Cardiac muscle cell (in vitro differentiated cells and primary cell): ENCODE results near the gene CPED1. TPM values are rescaled to one million over a fixed set of nuclear protein-coding genes. Genes with fewer than 3 reads are reported as not detected.
A peak's percentile ranks its signal among the peaks of the same experiment; 100 is the strongest.
"Not testable (repeated sequence)": the region's sequence is repeated elsewhere in the genome, so short reads cannot be mapped to it uniquely, and the experiment has no call there.

Source experiments
- DNase-seq, 2 donors: peaks; one replicate each; pipeline versions ENCODE4 v3.0.0 to v3.0.0-alpha.2; 2010 to 2017; ENCODE audit warnings: low read depth in 1 of 2, low spot score in 1 of 2
- H3K27ac ChIP-seq: fragments of 200-600 bp; sonication (generic); 2 replicates; pipeline ENCODE4 v1.5.1; 2016
- H3K27me3 ChIP-seq: fragments of 200-600 bp; sonication (generic); 2 replicates; pipeline ENCODE4 v1.6.0; 2016; ENCODE audit warnings: control low read depth
- H3K36me3 ChIP-seq: fragments of 200-600 bp; sonication (generic); 2 replicates; pipeline ENCODE4 v1.5.1; 2016; ENCODE audit warnings: control low read depth
- H3K4me1 ChIP-seq: fragments of 200-600 bp; sonication (generic); 2 replicates; pipeline ENCODE4 v1.8.1; 2017; ENCODE audit warnings: low read depth, mild to moderate bottlenecking, mixed run types
- H3K4me3 ChIP-seq: fragments of 200-600 bp; sonication (generic); 2 replicates; pipeline ENCODE4 v1.5.1; 2016; ENCODE audit warnings: mild to moderate bottlenecking
- H3K9me3 ChIP-seq: fragments of 200-600 bp; sonication (generic); 2 replicates; pipeline ENCODE4 v1.5.1; 2017; ENCODE audit warnings: low read depth, mild to moderate bottlenecking, control low read depth
- polyA plus RNA-seq: library from polyadenylated mRNA; unstranded; fragments of >200 nt; fragmentation: Nextera tagmentation; extraction: Ambion mirVana; gene quantifications from 2 replicates; pipeline ENCODE4 v1.2.1, GENCODE V29; 2016
- total RNA-seq: library from RNA; depleted of rRNA; stranded (reverse); fragments of >200 nt; gene quantifications from 2 replicates; pipeline ENCODE4 v1.2.3, GENCODE V29; 2016
- TF ChIP-seq, protein P1 (sequence below): IDR thresholded peaks from 2 replicates; pipeline ENCODE4 v1.5.1; 2012; ENCODE audit warnings: low read depth, mild to moderate bottlenecking, low read length

The CPED1 gene
- total and polyA plus RNA-seq, 2 experiments from 2014 or later = 0.67 to 3.2 TPM

DNA sequence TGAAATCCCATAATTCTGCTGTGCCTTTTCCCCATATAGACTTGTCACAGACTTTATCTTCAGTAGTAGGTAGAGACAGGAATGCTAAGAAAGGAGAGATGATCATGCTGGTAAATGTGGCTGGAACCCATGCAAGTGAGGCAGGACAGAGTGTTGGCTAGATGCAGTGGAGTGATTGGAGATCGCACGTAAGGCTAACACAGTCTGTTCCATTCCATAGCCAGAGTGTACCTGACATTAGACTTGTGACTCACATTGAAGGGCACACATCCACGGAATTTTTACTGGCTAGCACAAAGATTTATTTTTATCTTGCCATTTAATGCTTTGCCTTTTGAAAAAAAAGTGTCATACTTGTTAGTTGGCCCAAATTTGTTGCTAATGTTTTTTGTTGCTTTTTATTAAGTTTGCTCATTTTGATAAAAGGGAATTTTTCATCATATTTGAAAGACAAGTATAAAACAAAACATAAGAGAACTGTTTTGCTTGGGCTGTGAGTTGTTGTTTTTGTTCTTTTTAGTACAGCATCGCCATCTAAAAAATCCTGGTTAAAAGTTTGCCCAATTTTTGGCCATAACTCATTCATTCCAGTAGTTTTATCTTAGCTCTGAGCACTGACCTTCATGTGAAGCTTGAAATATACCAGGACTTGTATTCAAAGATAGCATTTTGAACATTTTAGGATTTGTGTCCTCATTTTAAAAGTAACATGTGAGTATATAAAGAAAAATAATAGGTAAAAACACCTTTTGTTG is 81.0 kb downstream of the CPED1 start:
- Histone ChIP-seq H3K4me3 (no peak overlapping the region), H3K9me3 (no peaks in the 10 kb centered on the region), H3K36me3 (no peaks in the 10 kb centered on the region), H3K4me1 (no peaks in the 10 kb centered on the region), H3K27me3 (no peaks in the 10 kb centered on the region), H3K27ac (no peak overlapping the region)
- TF ChIP-seq, protein P1, sequence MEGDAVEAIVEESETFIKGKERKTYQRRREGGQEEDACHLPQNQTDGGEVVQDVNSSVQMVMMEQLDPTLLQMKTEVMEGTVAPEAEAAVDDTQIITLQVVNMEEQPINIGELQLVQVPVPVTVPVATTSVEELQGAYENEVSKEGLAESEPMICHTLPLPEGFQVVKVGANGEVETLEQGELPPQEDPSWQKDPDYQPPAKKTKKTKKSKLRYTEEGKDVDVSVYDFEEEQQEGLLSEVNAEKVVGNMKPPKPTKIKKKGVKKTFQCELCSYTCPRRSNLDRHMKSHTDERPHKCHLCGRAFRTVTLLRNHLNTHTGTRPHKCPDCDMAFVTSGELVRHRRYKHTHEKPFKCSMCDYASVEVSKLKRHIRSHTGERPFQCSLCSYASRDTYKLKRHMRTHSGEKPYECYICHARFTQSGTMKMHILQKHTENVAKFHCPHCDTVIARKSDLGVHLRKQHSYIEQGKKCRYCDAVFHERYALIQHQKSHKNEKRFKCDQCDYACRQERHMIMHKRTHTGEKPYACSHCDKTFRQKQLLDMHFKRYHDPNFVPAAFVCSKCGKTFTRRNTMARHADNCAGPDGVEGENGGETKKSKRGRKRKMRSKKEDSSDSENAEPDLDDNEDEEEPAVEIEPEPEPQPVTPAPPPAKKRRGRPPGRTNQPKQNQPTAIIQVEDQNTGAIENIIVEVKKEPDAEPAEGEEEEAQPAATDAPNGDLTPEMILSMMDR = no peak
- no peak for DNase-seq

GRCh38 chr7:121071132-121071531 is 82.6 kb downstream of the CPED1 start:
- no peak for DNase-seq
- Histone ChIP-seq H3K27ac (no peak overlapping the region), H3K36me3 (no peaks in the 10 kb centered on the region), H3K4me3 (no peak overlapping the region), H3K9me3 (no peaks in the 10 kb centered on the region), H3K27me3 (no peaks in the 10 kb centered on the region), H3K4me1 (no peaks in the 10 kb centered on the region)
- TF ChIP-seq, protein P1 = no peak

- TF ChIP-seq, protein P1 = no peak
- no peaks in the 10 kb centered on the region for H3K27me3 ChIP-seq
- no peak overlapping the region for H3K27ac ChIP-seq
- H3K4me3 ChIP-seq = no peak overlapping the region
- H3K36me3 ChIP-seq = no peaks in the 10 kb centered on the region
- H3K4me1 ChIP-seq = no peaks in the 10 kb centered on the region
- no peak for DNase-seq
- H3K9me3 ChIP-seq = no peaks in the 10 kb centered on the region
These were observed 83.2 kb downstream of the CPED1 start for GRCh38 chr7:121071662-121072061.

- Histone ChIP-seq H3K9me3 (no peaks in the 10 kb centered on the region), H3K36me3 (no peaks in the 10 kb centered on the region), H3K4me1 (no peaks in the 10 kb centered on the region), H3K27me3 (no peaks in the 10 kb centered on the region), H3K4me3 (no peak overlapping the region), H3K27ac (no peak overlapping the region)
- TF ChIP-seq, protein P1 = no peak
- DNase-seq = no peak
These were observed 84.3 kb downstream of the CPED1 start for GRCh38 chr7:121072826-121073225.

GRCh38 chr7:121073463-121074099 is 85.1 kb downstream of the CPED1 start:
- Histone ChIP-seq H3K36me3 (no peaks in the 10 kb centered on the region), H3K27ac (no peak overlapping the region), H3K27me3 (no peaks in the 10 kb centered on the region), H3K4me3 (no peak overlapping the region), H3K9me3 (no peaks in the 10 kb centered on the region), H3K4me1 (no peaks in the 10 kb centered on the region)
- DNase-seq = peak in 1 of 2 donors; percentile 28
- TF ChIP-seq, protein P1 = no peak

DNA sequence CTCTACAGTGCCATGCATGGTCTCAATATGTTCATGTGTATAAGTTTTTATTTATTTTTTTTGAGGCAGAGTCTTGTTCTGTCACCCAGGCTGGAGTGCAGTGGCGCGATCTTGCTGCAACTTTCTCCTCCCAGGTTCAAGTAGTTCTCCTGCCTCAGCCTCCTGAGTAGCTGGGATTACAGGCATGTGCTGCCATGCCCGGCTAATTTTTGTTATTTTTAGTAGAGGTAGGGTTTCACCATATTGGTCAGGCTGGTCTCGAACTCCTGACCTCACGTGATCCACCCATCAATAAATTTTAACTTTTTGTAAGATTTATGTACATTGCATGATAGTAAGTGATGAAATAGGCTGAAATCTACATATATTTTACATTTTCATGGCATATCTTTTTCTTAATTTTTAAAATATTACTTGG is 86.9 kb downstream of the CPED1 start:
- not testable (repeated sequence) for H3K27me3 ChIP-seq, H3K9me3 ChIP-seq, H3K4me1 ChIP-seq, H3K36me3 ChIP-seq, H3K27ac ChIP-seq, H3K4me3 ChIP-seq, DNase-seq
